ENCODE data around the gene TMPRSS6.

DNA sequence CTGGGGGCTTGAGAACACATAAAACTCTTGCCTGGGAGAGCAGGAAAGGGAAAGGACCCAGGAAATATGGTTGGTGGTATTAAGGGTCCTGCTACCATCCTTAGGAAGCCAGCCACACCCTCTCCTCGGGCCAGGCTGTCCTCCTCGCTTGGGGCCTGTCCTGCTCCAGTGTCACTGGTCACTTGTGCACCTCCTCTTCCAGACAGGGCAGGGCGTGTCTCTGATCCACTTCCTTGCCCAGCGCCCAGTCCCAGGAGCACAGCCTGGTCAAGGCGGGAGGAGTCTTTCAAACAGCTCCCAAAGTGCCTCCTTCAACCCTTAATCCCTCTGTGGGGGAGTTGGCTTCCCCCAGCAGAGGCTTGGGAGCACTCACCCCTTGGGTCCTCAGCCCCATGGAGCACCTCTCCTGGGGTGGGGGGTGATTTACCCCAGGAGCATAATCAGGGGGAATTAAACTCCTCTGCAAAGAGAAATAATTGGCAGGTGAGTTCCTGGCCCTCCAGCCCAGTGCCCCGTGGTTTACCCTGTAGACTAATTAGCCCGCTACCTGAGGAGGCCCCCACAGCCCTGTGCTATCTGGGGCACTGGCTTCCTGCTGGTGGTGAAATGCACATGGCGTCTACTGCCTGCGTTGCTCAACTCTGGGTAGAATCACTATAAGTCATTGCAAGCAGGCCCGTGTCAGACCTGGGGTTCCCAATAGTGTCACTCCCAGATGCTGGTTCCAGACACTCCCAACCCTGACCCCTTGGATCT, 8.0 kb downstream of the TMPRSS6 start:
- TF ChIP-seq EP300 (IDR thresholded peaks at IDR 0.05) (no peak), CTCF (IDR thresholded peaks at IDR 0.05) (no peak), POLR2A (IDR thresholded peaks at IDR 0.05) (no peak)

Measured in stomach (tissue), 4 donors.